IMR-90 (cell line): ENCODE results near the gene STPG4. TPM values are rescaled to one million over a fixed set of nuclear protein-coding genes. Genes with fewer than 3 reads are reported as not detected.

ENCODE experiments used
- ATAC-seq: fragments of 200-7000 bp; cut with Tn5 transposase; 2 replicates; pipeline ENCODE4 v1.9.1; 2020; ENCODE audit warnings: low read depth, mild to moderate bottlenecking, moderate library complexity
- BruUV-seq: library from RNA; stranded (reverse); fragments of 400-500 nt; replicated peaks from 2 replicates; lab custom pipeline; 2021; lab: Mats Ljungman, UMichigan
- CTCF ChIA-PET: fragments of 300-600 bp; formaldehyde crosslinking; extraction: SDS; loops from one replicate; lab custom pipeline; 2021; ENCODE audit warnings: antibody characterized with exemption; lab: Yijun Ruan, JAX
- POLR2A ChIA-PET: fragments of 300-600 bp; sonication (Branson Sonifier 250); formaldehyde crosslinking; loops from one replicate; lab custom pipeline; 2022; ENCODE audit warnings: antibody characterized with exemption; ENCODE audit not compliant: unreplicated experiment; lab: Charles Lee
- DNase-seq: peaks from one replicate; pipeline ENCODE4 v3.0.0; 2013
- H2AFZ ChIP-seq: replicated peaks from 2 replicates; pipeline ENCODE3; 2013; ENCODE audit warnings: low read length, mild to moderate bottlenecking; ENCODE audit not compliant: poor library complexity
- H2AK5ac ChIP-seq: 2 replicates; pipeline ENCODE4 v1.6.1; 2013; ENCODE audit warnings: low read depth, low read length, inconsistent platforms
- H2AK9ac ChIP-seq: replicated peaks from 2 replicates; pipeline ENCODE3; 2013; ENCODE audit warnings: mild to moderate bottlenecking, low read depth, low read length, moderate library complexity; ENCODE audit not compliant: poor library complexity
- H2BK120ac ChIP-seq: 2 replicates; pipeline ENCODE4 v1.6.1; 2013; ENCODE audit warnings: low read depth, low read length, inconsistent platforms
- H2BK15ac ChIP-seq: 3 replicates; pipeline ENCODE4 v1.6.1; 2013; ENCODE audit warnings: low read depth, low read length, inconsistent platforms
- H2BK20ac ChIP-seq: 2 replicates; pipeline ENCODE4 v1.6.1; 2013; ENCODE audit warnings: low read depth, mild to moderate bottlenecking, inconsistent platforms, low read length, moderate library complexity
- H2BK5ac ChIP-seq: 2 replicates; pipeline ENCODE4 v1.6.1; 2013; ENCODE audit warnings: mild to moderate bottlenecking, low read depth, low read length, inconsistent platforms; ENCODE audit not compliant: poor library complexity, severe bottlenecking
- H3K14ac ChIP-seq: replicated peaks from 2 replicates; pipeline ENCODE4 v1.6.1; 2013; ENCODE audit warnings: low read depth, low read length, inconsistent platforms
- H3K18ac ChIP-seq: 2 replicates; pipeline ENCODE4 v1.6.1; 2013; ENCODE audit warnings: low read depth, low read length, control low read depth
- H3K23ac ChIP-seq: 2 replicates; pipeline ENCODE4 v1.6.1; 2013; ENCODE audit warnings: low read depth, low read length, inconsistent platforms
- H3K27ac ChIP-seq: 2 replicates; pipeline ENCODE4 v1.5.1; 2013; ENCODE audit warnings: mild to moderate bottlenecking, control low read depth, low read length; ENCODE audit not compliant: insufficient read depth
- H3K27me3 ChIP-seq: 2 replicates; pipeline ENCODE4 v1.6.1; 2013; ENCODE audit warnings: low read length; ENCODE audit not compliant: control insufficient read depth, insufficient read depth
- H3K36me3 ChIP-seq: 2 replicates; pipeline ENCODE4 v1.6.1; 2013; ENCODE audit warnings: low read length, mixed read lengths; ENCODE audit not compliant: control insufficient read depth, insufficient read depth
- H3K4ac ChIP-seq: 2 replicates; pipeline ENCODE4 v1.6.1; 2013; ENCODE audit warnings: low read depth, low read length, inconsistent platforms
- H3K4me1 ChIP-seq: 2 replicates; pipeline ENCODE4 v1.6.1; 2013; ENCODE audit warnings: low read length, mixed read lengths; ENCODE audit not compliant: control insufficient read depth, insufficient read depth
- H3K4me2 ChIP-seq: 2 replicates; pipeline ENCODE4 v1.6.1; 2013; ENCODE audit warnings: low read depth, mild to moderate bottlenecking, control low read depth, low read length, moderate library complexity
- H3K4me3 ChIP-seq: 2 replicates; pipeline ENCODE4 v1.5.1; 2013; ENCODE audit warnings: low read depth, mild to moderate bottlenecking, control low read depth, low read length, moderate library complexity; ENCODE audit not compliant: insufficient read depth
- H3K56ac ChIP-seq: 2 replicates; pipeline ENCODE4 v1.6.1; 2013; ENCODE audit warnings: low read length, inconsistent platforms; ENCODE audit not compliant: insufficient read depth; ENCODE audit errors: extremely low read depth
- H3K79me1 ChIP-seq, 2 experiments: 2 replicates each; pipeline ENCODE4 v1.6.1; 2013; ENCODE audit warnings: low read length in 2 of 2, inconsistent platforms in 1 of 2, low read depth in 1 of 2
- H3K9ac ChIP-seq: 2 replicates; pipeline ENCODE4 v1.6.1; 2013; ENCODE audit warnings: low read depth, low read length, control low read depth
- H3K9me1 ChIP-seq: 2 replicates; pipeline ENCODE4 v1.6.1; 2013; ENCODE audit warnings: low read length, inconsistent platforms; ENCODE audit not compliant: insufficient read depth
- H3K9me3 ChIP-seq: 2 replicates; pipeline ENCODE4 v1.6.1; 2013; ENCODE audit warnings: low read length; ENCODE audit not compliant: control insufficient read depth, insufficient read depth
- H4K20me1 ChIP-seq: 2 replicates; pipeline ENCODE4 v1.6.1; 2013; ENCODE audit warnings: low read length, inconsistent platforms; ENCODE audit not compliant: insufficient read depth
- H4K5ac ChIP-seq: 2 replicates; pipeline ENCODE4 v1.6.1; 2013; ENCODE audit warnings: mild to moderate bottlenecking, low read depth, low read length, control low read depth
- H4K8ac ChIP-seq, 2 experiments: 2 replicates each; pipeline ENCODE4 v1.6.1; 2013; ENCODE audit warnings: low read depth in 2 of 2, low read length in 2 of 2, control low read depth in 1 of 2, inconsistent platforms in 1 of 2
- H4K91ac ChIP-seq: 2 replicates; pipeline ENCODE4 v1.6.1; 2013; ENCODE audit warnings: low read depth, low read length, inconsistent platforms; ENCODE audit not compliant: insufficient read depth
- CEBPB ChIP-seq: IDR thresholded peaks from 2 replicates; pipeline ENCODE4 v1.6.1; 2012; ENCODE audit warnings: low read depth, low read length, improper control_type of control experiment
- WGBS, 2 experiments: methylation state at CpG; one replicate each; pipeline versions ENCODE4 v1.1.5 to v1.1.7; 2013; ENCODE audit warnings: missing lambda C conversion rate in 2 of 2; ENCODE audit not compliant: insufficient read length in 1 of 2; ENCODE audit errors: extremely low coverage in 2 of 2; 5-methylcytosine and 5-hydroxymethylcytosine counted together
- dilution Hi-C: fragments of 300-500 bp; cut with HindIII; formaldehyde crosslinking; loops from one replicate; pipeline ENCODE4 v1.14.3; 2018; ENCODE audit warnings: low sequenced_read_pairs; ENCODE audit not compliant: unreplicated experiment
- in situ Hi-C: fragments of 300-500 bp; cut with MboI; formaldehyde crosslinking; loops from 3 replicates; pipeline ENCODE4 v1.14.3; 2019; ENCODE audit warnings: low sequenced_read_pairs, inconsistent platforms, mixed read lengths
- intact Hi-C: fragments of 100-400 bp; cut with micrococcal nuclease; formaldehyde crosslinking; loops from 2 replicates; pipeline ENCODE4 v1.10.0; 2022
- polyA plus RNA-seq, 3 experiments: library from polyadenylated mRNA; depleted of rRNA; stranded (reverse); fragments of >200 nt; gene quantifications; 2 replicates each; pipeline ENCODE4 v1.2.3, GENCODE V29; 2012; ENCODE audit warnings: low replicate concordance in 1 of 3
- total RNA-seq: library from RNA; depleted of rRNA; stranded (reverse); fragments of >200 nt; gene quantifications from 2 replicates; pipeline ENCODE4 v1.2.3, GENCODE V29; 2012

Gene STPG4
- total and polyA plus RNA-seq, 2 of the 4 experiments (the other 2 are of a cell fraction) = 0.12 to 0.18 TPM

- no peak overlapping the region for H3K4ac ChIP-seq
- no peak overlapping the region for H2BK5ac ChIP-seq
- no peaks in the 10 kb centered on the region for H3K27me3 ChIP-seq
- no peak overlapping the region for H3K4me3 ChIP-seq
- no peak overlapping the region for H3K4me2 ChIP-seq
- H3K79me1 ChIP-seq = no peaks in the 10 kb centered on the region
- ChIA-PET POLR2A (no interaction called here), CTCF (no interaction called here)
- ATAC-seq (no peak), DNase-seq (no peak)
- no peak overlapping the region for H3K14ac ChIP-seq
- no peak overlapping the region for H3K56ac ChIP-seq
- no peak for TF ChIP-seq CEBPB
- no peak overlapping the region for H2AK9ac ChIP-seq
- H3K9ac ChIP-seq = no peak overlapping the region
- H4K91ac ChIP-seq = no peak overlapping the region
- H2BK120ac ChIP-seq = no peak overlapping the region
- peaks cover 7% of the 10 kb centered on the region; the same call in 1 of the 2 replicates for H3K9me1 ChIP-seq
- intact Hi-C loops (no loop called here), dilution Hi-C loops (no loop called here), in situ Hi-C loops (no loop called here)
- no peaks in the 10 kb centered on the region for H3K9me3 ChIP-seq
- H4K5ac ChIP-seq = no peak overlapping the region
- H2AFZ ChIP-seq = no peak overlapping the region
- H2BK15ac ChIP-seq = no peak overlapping the region
- no CpG with 5 or more reads among the region's 4 CpGs for WGBS, 2 experiments
- H3K18ac ChIP-seq = no peak overlapping the region
- peaks cover 5% of the 10 kb centered on the region for H3K4me1 ChIP-seq
- H3K36me3 ChIP-seq = no peaks in the 10 kb centered on the region
- no peak overlapping the region for H4K8ac ChIP-seq
- H3K27ac ChIP-seq = no peak overlapping the region
- no peak overlapping the region for H3K23ac ChIP-seq
- H2AK5ac ChIP-seq = peak overlapping the region; percentile 10; the same call in 1 of the 2 replicates
- no TSS peak for BruUV-seq
- H4K20me1 ChIP-seq = no peaks in the 10 kb centered on the region
- H2BK20ac ChIP-seq = no peak overlapping the region
Measured at GRCh38 chr2:47097563-47097962, 57.5 kb downstream of the STPG4 start.
